GM23248 (cell line): Measurements from ENCODE around the gene STIM1. TPM values are rescaled to one million over a fixed set of nuclear protein-coding genes. Genes with fewer than 3 reads are reported as not detected.
A peak's percentile ranks its signal among the peaks of the same experiment; 100 is the strongest.

Experiments
- DNase-seq: peaks from one replicate; pipeline ENCODE4 v3.0.0-alpha.2; 2015
- H2AFZ ChIP-seq: fragments of 200-600 bp; sonication (generic); 2 replicates; pipeline ENCODE4 v1.6.1; 2016; ENCODE audit warnings: antibody characterized with exemption
- H3F3A ChIP-seq: fragments of 200-600 bp; sonication (generic); 2 replicates; pipeline ENCODE4 v1.6.1; 2016; ENCODE audit warnings: mild to moderate bottlenecking, antibody characterized with exemption, mixed run types; ENCODE audit not compliant: insufficient read depth
- H3K27ac ChIP-seq: fragments of 200-600 bp; sonication (generic); 2 replicates; pipeline ENCODE4 v1.5.1; 2016; ENCODE audit warnings: mild to moderate bottlenecking
- H3K27me3 ChIP-seq: fragments of 200-600 bp; sonication (generic); replicated peaks from 2 replicates; pipeline ENCODE4 v1.6.1; 2016; ENCODE audit warnings: mild to moderate bottlenecking; ENCODE audit not compliant: insufficient read depth
- H3K36me3 ChIP-seq: fragments of 200-600 bp; sonication (generic); 2 replicates; pipeline ENCODE4 v1.6.1; 2016; ENCODE audit warnings: low read depth, mild to moderate bottlenecking
- H3K4me1 ChIP-seq: fragments of 200-600 bp; sonication (generic); 2 replicates; pipeline ENCODE4 v1.6.1; 2016; ENCODE audit warnings: mild to moderate bottlenecking; ENCODE audit not compliant: insufficient read depth
- H3K4me2 ChIP-seq: fragments of 200-600 bp; sonication (generic); one replicate; pipeline ENCODE4 v1.6.1; 2016; ENCODE audit warnings: mild to moderate bottlenecking; ENCODE audit not compliant: unreplicated experiment
- H3K4me3 ChIP-seq: fragments of 200-600 bp; sonication (generic); 2 replicates; pipeline ENCODE4 v1.5.1; 2016; ENCODE audit warnings: mild to moderate bottlenecking
- H3K79me2 ChIP-seq: fragments of 200-600 bp; sonication (generic); 2 replicates; pipeline ENCODE4 v1.6.1; 2016; ENCODE audit warnings: mild to moderate bottlenecking; ENCODE audit not compliant: insufficient read depth
- H3K9ac ChIP-seq: fragments of 200-600 bp; sonication (generic); 2 replicates; pipeline ENCODE4 v1.6.1; 2016; ENCODE audit warnings: mild to moderate bottlenecking
- H3K9me2 ChIP-seq: fragments of 200-600 bp; sonication (generic); 2 replicates; pipeline ENCODE4 v1.6.1; 2016; ENCODE audit warnings: mixed run types, mild to moderate bottlenecking, moderate library complexity; ENCODE audit not compliant: insufficient read depth
- H3K9me3 ChIP-seq: fragments of 200-600 bp; sonication (generic); one replicate; pipeline ENCODE4 v1.6.1; 2017; ENCODE audit warnings: low read depth
- H4K20me1 ChIP-seq: fragments of 200-600 bp; sonication (generic); 2 replicates; pipeline ENCODE4 v1.6.0; 2016; ENCODE audit not compliant: insufficient read depth
- EZH2 ChIP-seq: fragments of 200-600 bp; sonication (generic); IDR thresholded peaks from 2 replicates; pipeline ENCODE4 v1.6.1; 2018; ENCODE audit warnings: antibody characterized with exemption, mild to moderate bottlenecking; ENCODE audit not compliant: insufficient read depth, poor library complexity, severe bottlenecking
- EZH2phosphoT487 ChIP-seq: fragments of 200-600 bp; sonication (generic); IDR thresholded peaks from 2 replicates; pipeline ENCODE4 v1.6.1; 2018; ENCODE audit warnings: antibody characterized with exemption, moderate library complexity, mild to moderate bottlenecking, low read depth; ENCODE audit not compliant: insufficient read depth
- WGBS, 2 experiments: methylation state at CpG; one replicate each; pipeline ENCODE4 v1.1.6; 2015 to 2017; ENCODE audit warnings: low lambda C conversion rate in 2 of 2, low coverage in 1 of 2; ENCODE audit errors: missing lambda C conversion rate in 2 of 2; 5-methylcytosine and 5-hydroxymethylcytosine counted together
- in situ Hi-C: fragments of 300-500 bp; cut with MboI; formaldehyde crosslinking; loops from 2 replicates; pipeline ENCODE4 v1.15.0; 2020
- polyA plus RNA-seq: library from polyadenylated mRNA; unstranded; fragments of >200 nt; fragmentation: Nextera tagmentation; extraction: Ambion mirVana; gene quantifications from 2 replicates; pipeline ENCODE4 v1.2.1, GENCODE V29; 2016
- total RNA-seq: library from RNA; depleted of rRNA; stranded (reverse); fragments of >200 nt; shearing (Covaris generic); gene quantifications from 2 replicates; pipeline ENCODE4 v1.2.3, GENCODE V29; 2014

STIM1 gene
- total and polyA plus RNA-seq, 2 experiments from 2014 or later, result 22.3 to 24.6 TPM

GRCh38 chr11:3956748-3957147 lies 101.3 kb downstream of the STIM1 start:
- Histone ChIP-seq H3K36me3 (no peaks in the 10 kb centered on the region), H3K4me1 (peaks cover 30% of the 10 kb centered on the region), H3K9me2 (no peaks in the 10 kb centered on the region), H3K4me2 (no peak overlapping the region), H3K27ac (no peak overlapping the region), H3F3A (peaks cover 16% of the 10 kb centered on the region), H3K9me3 (no peaks in the 10 kb centered on the region), H3K9ac (no peak overlapping the region), H3K79me2 (no peaks in the 10 kb centered on the region), H2AFZ (no peak overlapping the region), H3K27me3 (no peaks in the 10 kb centered on the region), H3K4me3 (no peak overlapping the region), H4K20me1 (no peaks in the 10 kb centered on the region)
- WGBS, 2 experiments, result 96 to 97% methylated on average over 4 of the region's 4 CpGs
- DNase-seq, result no peak
- in situ Hi-C loops, result no loop called here
- TF ChIP-seq EZH2 (no peak), EZH2phosphoT487 (no peak)

DNA sequence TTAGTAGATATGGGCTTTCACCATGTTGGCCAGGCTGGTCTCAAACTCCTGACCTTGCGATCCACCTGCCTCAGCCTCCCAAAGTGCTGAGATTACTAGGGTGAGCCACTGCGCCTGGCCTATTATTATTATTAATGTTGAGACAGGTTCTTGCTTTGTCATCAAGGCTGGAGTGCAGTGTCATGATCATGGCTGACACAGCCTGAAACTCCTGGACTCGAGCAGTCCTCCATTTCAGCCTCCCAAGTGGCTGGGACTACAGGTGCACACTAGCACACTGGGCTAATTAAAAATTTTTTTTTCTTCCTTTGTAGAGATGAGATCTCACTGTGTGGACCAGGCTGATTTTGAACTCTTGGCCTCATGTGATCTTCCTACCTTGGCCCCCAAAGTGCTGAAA lies 102.0 kb downstream of the STIM1 start:
- Histone ChIP-seq H3K36me3 (no peaks in the 10 kb centered on the region), H3K27me3 (no peaks in the 10 kb centered on the region), H3K4me3 (no peak overlapping the region), H3K79me2 (no peaks in the 10 kb centered on the region), H4K20me1 (no peaks in the 10 kb centered on the region), H3K9me3 (no peaks in the 10 kb centered on the region), H3K4me1 (peaks cover 30% of the 10 kb centered on the region), H3K9me2 (no peaks in the 10 kb centered on the region), H2AFZ (no peak overlapping the region), H3F3A (peaks cover 16% of the 10 kb centered on the region), H3K27ac (no peak overlapping the region), H3K4me2 (no peak overlapping the region), H3K9ac (no peak overlapping the region)
- TF ChIP-seq EZH2, result no peak
- no peak for DNase-seq
- in situ Hi-C loops, result no loop called here
- WGBS, 2 experiments, result 97 to 100% methylated on average over 3 of the region's 3 CpGs

DNA sequence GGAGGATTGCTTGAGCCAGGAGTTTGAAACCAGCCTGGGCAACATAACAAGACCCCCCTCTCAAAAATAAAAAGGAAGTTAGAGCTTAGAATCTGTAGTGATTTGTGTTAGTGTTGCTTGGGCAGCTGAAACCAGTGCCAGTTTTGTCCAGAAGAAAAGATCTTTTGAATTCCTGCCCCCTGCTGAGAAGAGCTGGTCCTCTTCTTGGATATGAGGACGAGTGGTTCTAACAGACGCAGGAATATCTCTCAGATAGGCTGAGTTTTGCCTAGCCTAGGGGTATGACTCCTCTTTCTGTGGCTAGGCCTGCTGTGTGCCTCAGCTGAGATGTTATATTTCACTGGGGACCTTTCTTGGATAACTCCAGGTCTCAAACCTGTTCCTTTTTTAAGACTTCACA lies 102.8 kb downstream of the STIM1 start:
- DNase-seq, result no peak
- Histone ChIP-seq H3K9me2 (no peaks in the 10 kb centered on the region), H4K20me1 (no peaks in the 10 kb centered on the region), H3F3A (peaks cover 16% of the 10 kb centered on the region), H3K79me2 (no peaks in the 10 kb centered on the region), H3K4me1 (peaks cover 30% of the 10 kb centered on the region), H3K36me3 (no peaks in the 10 kb centered on the region), H3K27ac (no peak overlapping the region), H3K4me2 (no peak overlapping the region), H3K4me3 (no peak overlapping the region), H2AFZ (no peak overlapping the region), H3K9me3 (no peaks in the 10 kb centered on the region), H3K9ac (no peak overlapping the region), H3K27me3 (no peaks in the 10 kb centered on the region)
- TF ChIP-seq EZH2, result no peak
- TF ChIP-seq EZH2phosphoT487, result no peak
- WGBS, 2 experiments, result 59 to 71% methylated on average over 2 of the region's 2 CpGs
- in situ Hi-C loops, result no loop called here

GRCh38 chr11:3959015-3959902 lies 103.8 kb downstream of the STIM1 start:
- H3K4me3 ChIP-seq, result no peak overlapping the region
- H3K79me2 ChIP-seq, result no peaks in the 10 kb centered on the region
- in situ Hi-C loops, result no loop called here
- peak overlapping the region; percentile 38 for H3K27ac ChIP-seq
- H3K36me3 ChIP-seq, result no peaks in the 10 kb centered on the region
- TF ChIP-seq EZH2phosphoT487 (peak; percentile 78; the same call in 1 of the 2 replicates), EZH2 (no peak)
- H3K27me3 ChIP-seq, result no peaks in the 10 kb centered on the region
- 64 to 68% methylated on average over 5 of the region's 5 CpGs for WGBS, 2 experiments
- H3K4me2 ChIP-seq, result peak overlapping the region; percentile 64
- H3F3A ChIP-seq, result peaks cover 16% of the 10 kb centered on the region
- H3K4me1 ChIP-seq, result peaks cover 27% of the 10 kb centered on the region
- DNase-seq, result peak; percentile 89
- H2AFZ ChIP-seq, result no peak overlapping the region
- H3K9me2 ChIP-seq, result no peaks in the 10 kb centered on the region
- H4K20me1 ChIP-seq, result no peaks in the 10 kb centered on the region
- no peak overlapping the region for H3K9ac ChIP-seq
- H3K9me3 ChIP-seq, result no peaks in the 10 kb centered on the region
